ENCODE results near the gene LGR5.
"Not testable (repeated sequence)": the region's sequence is repeated elsewhere in the genome, so short reads cannot be mapped to it uniquely, and the experiment has no call there.

Gene LGR5

GRCh38 chr12:71476513-71476912 lies 36.9 kb downstream of the LGR5 start:
- H3K27ac Mint-ChIP-seq, result no peak overlapping the region
- peaks cover 22% of the 10 kb centered on the region for H3K27me3 Mint-ChIP-seq
- H3K4me1 Mint-ChIP-seq (ENCODE audit: low read depth), result no peaks in the 10 kb centered on the region
- DNase-seq, result no peak
- H3K9me3 Mint-ChIP-seq, result no peaks in the 10 kb centered on the region
- no peaks in the 10 kb centered on the region for H3K36me3 Mint-ChIP-seq (ENCODE audit: low read depth)
- no peak overlapping the region for H3K4me3 Mint-ChIP-seq

GRCh38 chr12:71477609-71478008 lies 38.0 kb downstream of the LGR5 start:
- Mint-ChIP-seq H3K36me3 (ENCODE audit: low read depth) (no peaks in the 10 kb centered on the region), H3K27me3 (peaks cover 20% of the 10 kb centered on the region), H3K4me3 (no peak overlapping the region), H3K9me3 (no peaks in the 10 kb centered on the region), H3K27ac (no peak overlapping the region), H3K4me1 (ENCODE audit: low read depth) (no peaks in the 10 kb centered on the region)
- DNase-seq, result no peak

- DNase-seq, result no peak
- H3K27ac Mint-ChIP-seq, result no peak overlapping the region
- no peaks in the 10 kb centered on the region for H3K4me1 Mint-ChIP-seq (ENCODE audit: low read depth)
- no peak overlapping the region for H3K4me3 Mint-ChIP-seq
- peaks cover 21% of the 10 kb centered on the region for H3K27me3 Mint-ChIP-seq
- H3K9me3 Mint-ChIP-seq, result no peaks in the 10 kb centered on the region
- no peaks in the 10 kb centered on the region for H3K36me3 Mint-ChIP-seq (ENCODE audit: low read depth)
Observed at GRCh38 chr12:71478270-71478669, 38.7 kb downstream of the LGR5 start.

- Mint-ChIP-seq H3K27ac (no peak overlapping the region), H3K4me1 (ENCODE audit: low read depth) (no peaks in the 10 kb centered on the region), H3K9me3 (no peaks in the 10 kb centered on the region), H3K4me3 (no peak overlapping the region), H3K27me3 (peaks cover 19% of the 10 kb centered on the region), H3K36me3 (ENCODE audit: low read depth) (no peaks in the 10 kb centered on the region)
- DNase-seq, result no peak
Observed at GRCh38 chr12:71484272-71484905, 44.8 kb downstream of the LGR5 start.

GRCh38 chr12:71490844-71491243 lies 51.2 kb downstream of the LGR5 start:
- H3K4me3 Mint-ChIP-seq; H3K27ac Mint-ChIP-seq; H3K36me3 Mint-ChIP-seq (ENCODE audit: low read depth); H3K27me3 Mint-ChIP-seq; H3K4me1 Mint-ChIP-seq (ENCODE audit: low read depth); DNase-seq: not testable (repeated sequence)
- peaks cover 11% of the 10 kb centered on the region for H3K9me3 Mint-ChIP-seq

DNA sequence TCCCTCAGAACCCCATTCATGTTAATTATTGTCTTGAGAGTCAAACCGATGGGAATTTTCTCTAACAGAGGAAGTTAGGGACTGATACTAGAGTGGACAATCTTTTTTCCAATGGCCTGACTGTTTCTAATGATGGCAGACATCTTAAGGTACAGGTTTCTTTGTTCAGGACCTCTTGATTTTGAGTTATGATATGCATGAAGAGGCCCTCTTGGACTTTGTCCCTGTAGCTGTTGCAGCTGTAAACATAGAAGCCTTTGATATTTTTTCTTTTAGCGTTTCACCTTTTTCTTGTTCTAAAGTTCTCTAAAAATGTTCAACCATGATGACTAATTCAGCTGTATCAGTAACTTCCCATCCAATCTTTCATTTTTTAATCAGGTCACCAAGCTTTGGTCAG lies 53.0 kb downstream of the LGR5 start:
- H3K36me3 Mint-ChIP-seq (ENCODE audit: low read depth), result no peaks in the 10 kb centered on the region
- H3K27me3 Mint-ChIP-seq, result no peaks in the 10 kb centered on the region
- H3K4me3 Mint-ChIP-seq, result no peak overlapping the region
- peaks cover 11% of the 10 kb centered on the region for H3K9me3 Mint-ChIP-seq
- no peak for DNase-seq
- no peaks in the 10 kb centered on the region for H3K4me1 Mint-ChIP-seq (ENCODE audit: low read depth)
- no peak overlapping the region for H3K27ac Mint-ChIP-seq

DNA sequence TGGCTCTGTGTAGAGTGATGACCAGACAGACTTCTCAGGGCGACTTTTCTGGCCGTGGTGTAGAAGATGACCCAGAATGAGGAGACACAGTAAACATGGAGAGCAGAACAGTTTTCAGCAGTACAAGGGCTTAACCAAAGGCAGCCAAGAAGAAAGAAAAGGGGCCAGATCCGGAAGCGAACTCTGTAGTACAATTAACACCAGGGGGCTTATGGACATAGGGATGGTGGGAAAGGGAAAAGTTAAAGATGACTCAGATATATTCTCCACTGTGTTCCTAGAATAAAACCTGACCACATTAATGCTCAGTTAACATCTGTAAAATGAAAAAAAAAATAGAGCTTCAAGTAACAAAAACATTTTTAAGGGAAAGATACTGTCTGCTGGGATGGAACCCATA lies 60.2 kb downstream of the LGR5 start:
- H3K36me3 Mint-ChIP-seq (ENCODE audit: low read depth), result no peaks in the 10 kb centered on the region
- H3K9me3 Mint-ChIP-seq, result no peaks in the 10 kb centered on the region
- H3K4me3 Mint-ChIP-seq, result no peak overlapping the region
- no peak overlapping the region for H3K27ac Mint-ChIP-seq
- H3K4me1 Mint-ChIP-seq (ENCODE audit: low read depth), result peaks cover 17% of the 10 kb centered on the region
- H3K27me3 Mint-ChIP-seq, result no peaks in the 10 kb centered on the region
- DNase-seq, result no peak

GRCh38 chr12:71503579-71504391 lies 64.2 kb downstream of the LGR5 start:
- Mint-ChIP-seq H3K4me3 (no peak overlapping the region), H3K4me1 (ENCODE audit: low read depth) (peaks cover 17% of the 10 kb centered on the region), H3K36me3 (ENCODE audit: low read depth) (no peaks in the 10 kb centered on the region), H3K27ac (peak overlapping the region; percentile 28), H3K27me3 (no peaks in the 10 kb centered on the region), H3K9me3 (no peaks in the 10 kb centered on the region)
- DNase-seq, result no peak

GRCh38 chr12:71504476-71504875 lies 64.9 kb downstream of the LGR5 start:
- no peaks in the 10 kb centered on the region for H3K9me3 Mint-ChIP-seq
- H3K27me3 Mint-ChIP-seq, result no peaks in the 10 kb centered on the region
- no peak for DNase-seq

DNA sequence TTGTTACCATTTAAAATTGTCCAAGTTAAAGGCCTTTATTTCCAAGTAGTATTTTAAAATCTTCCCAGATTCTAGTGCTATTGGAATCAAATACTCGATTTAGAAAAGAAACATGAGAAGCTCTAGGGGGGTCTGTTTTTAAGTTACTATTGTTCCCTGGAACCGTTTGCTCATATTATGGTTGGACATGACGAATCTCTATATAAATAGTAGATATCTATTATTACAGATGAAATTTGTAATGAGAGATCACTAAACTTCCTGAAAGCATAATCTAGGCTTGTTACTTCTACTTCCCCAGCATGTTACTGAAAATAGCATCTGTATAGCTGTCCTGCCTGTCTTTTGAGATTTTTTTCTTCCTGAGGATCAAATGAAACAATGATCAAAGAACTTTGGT lies 70.1 kb downstream of the LGR5 start:
- Mint-ChIP-seq H3K27me3 (peaks cover 8% of the 10 kb centered on the region), H3K4me3 (no peak overlapping the region), H3K9me3 (no peaks in the 10 kb centered on the region), H3K4me1 (ENCODE audit: low read depth) (no peaks in the 10 kb centered on the region), H3K36me3 (ENCODE audit: low read depth) (no peaks in the 10 kb centered on the region), H3K27ac (no peak overlapping the region)
- no peak for DNase-seq

More at GRCh38 chr12:71504476-71504875, 64.9 kb downstream of the LGR5 start:
- H3K4me3 Mint-ChIP-seq, result no peak overlapping the region
- H3K27ac Mint-ChIP-seq, result no peak overlapping the region
- H3K36me3 Mint-ChIP-seq (ENCODE audit: low read depth), result no peaks in the 10 kb centered on the region
- peaks cover 17% of the 10 kb centered on the region for H3K4me1 Mint-ChIP-seq (ENCODE audit: low read depth)

DNA sequence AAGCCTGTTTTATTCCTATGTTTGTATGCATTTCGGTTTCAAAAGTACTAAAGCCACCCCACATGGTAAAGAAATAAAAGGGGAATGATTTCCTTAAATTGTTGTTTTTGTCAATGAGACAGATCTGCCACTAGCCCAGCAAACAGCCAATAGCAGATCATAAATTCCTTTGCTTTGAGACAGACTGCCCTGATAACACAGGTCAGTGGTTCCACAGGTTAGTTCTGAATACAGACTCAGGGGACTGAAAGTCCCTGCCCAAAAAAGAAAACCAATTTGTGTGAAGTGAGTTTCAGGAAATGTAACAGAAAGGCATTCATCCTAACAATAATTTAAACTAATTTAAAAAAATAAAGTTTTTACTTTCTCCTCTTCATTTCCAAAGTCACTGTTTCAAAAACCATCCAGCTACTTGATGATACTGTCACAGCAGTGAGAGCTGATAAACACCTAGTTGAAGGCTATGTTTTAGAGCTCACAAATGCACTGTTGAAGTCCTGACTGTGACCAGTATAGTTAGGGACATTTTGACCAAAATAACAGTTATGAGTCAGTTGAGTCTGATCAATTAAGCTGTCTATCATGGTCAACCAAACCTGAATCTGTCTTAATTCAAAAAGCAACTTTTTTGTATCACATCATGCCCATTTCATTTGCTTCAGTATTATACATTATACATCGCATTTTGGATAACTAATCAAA lies 77.7 kb downstream of the LGR5 start:
- no peaks in the 10 kb centered on the region for H3K9me3 Mint-ChIP-seq
- H3K36me3 Mint-ChIP-seq (ENCODE audit: low read depth), result no peaks in the 10 kb centered on the region
- H3K4me1 Mint-ChIP-seq (ENCODE audit: low read depth), result no peaks in the 10 kb centered on the region
- DNase-seq, result no peak
- H3K4me3 Mint-ChIP-seq, result no peak overlapping the region
- peaks cover 19% of the 10 kb centered on the region for H3K27me3 Mint-ChIP-seq
- no peak overlapping the region for H3K27ac Mint-ChIP-seq

- no peaks in the 10 kb centered on the region for H3K4me1 Mint-ChIP-seq (ENCODE audit: low read depth)
- peaks cover 18% of the 10 kb centered on the region for H3K27me3 Mint-ChIP-seq
- H3K4me3 Mint-ChIP-seq, result no peak overlapping the region
- no peaks in the 10 kb centered on the region for H3K9me3 Mint-ChIP-seq
- H3K27ac Mint-ChIP-seq, result no peak overlapping the region
- no peak for DNase-seq
- H3K36me3 Mint-ChIP-seq (ENCODE audit: low read depth), result no peaks in the 10 kb centered on the region
Observed at GRCh38 chr12:71521125-71521524, 81.5 kb downstream of the LGR5 start.

- no peak overlapping the region for H3K27ac Mint-ChIP-seq
- DNase-seq, result no peak
- H3K27me3 Mint-ChIP-seq, result peaks cover 16% of the 10 kb centered on the region
- no peaks in the 10 kb centered on the region for H3K4me1 Mint-ChIP-seq (ENCODE audit: low read depth)
- H3K4me3 Mint-ChIP-seq, result no peak overlapping the region
- no peaks in the 10 kb centered on the region for H3K36me3 Mint-ChIP-seq (ENCODE audit: low read depth)
- H3K9me3 Mint-ChIP-seq, result no peaks in the 10 kb centered on the region
Observed at GRCh38 chr12:71524626-71525025, 85.0 kb downstream of the LGR5 start.

GRCh38 chr12:71533703-71534102 lies 94.1 kb downstream of the LGR5 start:
- Mint-ChIP-seq H3K4me1 (ENCODE audit: low read depth) (no peaks in the 10 kb centered on the region), H3K4me3 (no peak overlapping the region), H3K36me3 (ENCODE audit: low read depth) (no peaks in the 10 kb centered on the region), H3K27ac (no peak overlapping the region), H3K9me3 (no peaks in the 10 kb centered on the region), H3K27me3 (no peaks in the 10 kb centered on the region)
- no peak for DNase-seq

Data from activated T-cell treated with anti-CD3 and anti-CD28 coated beads, Interleukin-2, amount 50 U/mL, for 24 hours (primary cell).